ENCODE data around the gene CTTN.
"Not testable (repeated sequence)": the region's sequence is repeated elsewhere in the genome, so short reads cannot be mapped to it uniquely, and the experiment has no call there.

CTTN gene

GRCh38 chr11:70404244-70404643 is 5.9 kb downstream of the CTTN start:
- no peaks in the 10 kb centered on the region for H3K9me3 ChIP-seq (ENCODE audit: insufficient read depth, low read length)
- H3K27me3 ChIP-seq (ENCODE audit: insufficient read depth, insufficient read length) = no peaks in the 10 kb centered on the region
- TF ChIP-seq ZNF274 (IDR thresholded peaks at IDR 0.05; ENCODE audit: low read depth, low read length) (no peak), SUZ12 (IDR thresholded peaks at IDR 0.05; ENCODE audit: extremely low read depth, insufficient read depth, insufficient read length) (no peak), YY1 (IDR thresholded peaks at IDR 0.05; ENCODE audit: insufficient read depth, insufficient read length) (no peak)
- H3K36me3 ChIP-seq (ENCODE audit: insufficient read depth, insufficient read length, low read length) = peaks cover 64% of the 10 kb centered on the region
- H3K4me3 ChIP-seq (ENCODE audit: insufficient read length, low read depth) = no peak overlapping the region
- H3K4me1 ChIP-seq (ENCODE audit: insufficient read depth, insufficient read length) = peaks cover 8% of the 10 kb centered on the region
- H3K9ac ChIP-seq (ENCODE audit: insufficient read length, low read depth) = no peak overlapping the region
- no peak for DNase-seq (ENCODE audit: low read depth, low spot score)

- Histone ChIP-seq H3K4me3 (ENCODE audit: insufficient read length, low read depth) (no peak overlapping the region), H3K4me1 (ENCODE audit: insufficient read depth, insufficient read length) (peaks cover under 1% of the 10 kb centered on the region), H3K36me3 (ENCODE audit: insufficient read depth, insufficient read length, low read length) (peaks cover 70% of the 10 kb centered on the region), H3K9me3 (ENCODE audit: insufficient read depth, low read length) (no peaks in the 10 kb centered on the region), H3K27me3 (ENCODE audit: insufficient read depth, insufficient read length) (no peaks in the 10 kb centered on the region), H3K9ac (ENCODE audit: insufficient read length, low read depth) (no peak overlapping the region)
- TF ChIP-seq SUZ12 (IDR thresholded peaks at IDR 0.05; ENCODE audit: extremely low read depth, insufficient read depth, insufficient read length) (no peak), YY1 (IDR thresholded peaks at IDR 0.05; ENCODE audit: insufficient read depth, insufficient read length) (no peak), ZNF274 (IDR thresholded peaks at IDR 0.05; ENCODE audit: low read depth, low read length) (no peak)
- no peak for DNase-seq (ENCODE audit: low read depth, low spot score)
These were observed 7.5 kb downstream of the CTTN start for GRCh38 chr11:70405679-70406395.

DNA sequence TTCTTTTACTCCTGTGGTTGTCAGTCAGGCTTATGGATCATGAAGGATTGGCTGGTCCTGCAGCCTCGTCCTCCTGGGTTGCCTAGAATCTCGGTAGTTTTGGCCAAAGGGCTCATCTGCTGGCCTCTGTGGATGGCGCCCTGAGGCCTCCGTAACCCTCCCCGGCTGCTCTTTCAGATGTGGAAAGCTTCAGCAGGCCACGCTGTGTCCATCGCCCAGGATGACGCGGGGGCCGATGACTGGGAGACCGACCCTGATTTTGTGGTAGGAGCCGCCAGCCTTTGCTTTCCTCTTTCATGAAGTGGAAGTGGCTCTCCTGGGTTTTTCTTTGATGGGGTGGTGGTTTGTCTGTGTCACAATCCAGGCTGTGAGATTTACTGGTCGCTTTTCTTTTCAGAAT is 8.8 kb downstream of the CTTN start:
- TF ChIP-seq SUZ12 (IDR thresholded peaks at IDR 0.05; ENCODE audit: extremely low read depth, insufficient read depth, insufficient read length) = no peak
- H3K27me3 ChIP-seq (ENCODE audit: insufficient read depth, insufficient read length) = no peaks in the 10 kb centered on the region

DNA sequence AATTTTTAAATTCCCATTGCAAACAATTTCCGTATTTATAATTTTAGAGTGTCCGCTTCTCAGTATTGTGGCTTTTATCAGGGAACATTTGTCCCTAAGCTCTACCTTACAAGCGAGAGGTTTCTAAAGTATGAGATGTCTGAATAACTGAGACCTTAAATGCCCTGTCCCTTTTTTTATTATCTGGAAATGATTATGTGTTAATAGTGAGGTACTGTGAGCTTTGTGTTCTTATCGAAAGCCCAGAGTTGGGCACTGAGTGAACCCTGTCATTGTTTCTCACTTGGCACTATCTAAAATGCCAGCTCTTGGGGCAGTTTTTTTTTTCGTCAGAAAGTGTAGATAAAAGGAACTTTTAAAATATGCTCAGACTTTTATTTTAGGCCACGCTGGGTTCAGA is 9.5 kb downstream of the CTTN start:
- Histone ChIP-seq H3K9ac (ENCODE audit: insufficient read length, low read depth) (no peak overlapping the region), H3K27me3 (ENCODE audit: insufficient read depth, insufficient read length) (no peaks in the 10 kb centered on the region), H3K4me3 (ENCODE audit: insufficient read length, low read depth) (no peak overlapping the region), H3K36me3 (ENCODE audit: insufficient read depth, insufficient read length, low read length) (peaks cover 86% of the 10 kb centered on the region), H3K4me1 (ENCODE audit: insufficient read depth, insufficient read length) (no peaks in the 10 kb centered on the region), H3K9me3 (ENCODE audit: insufficient read depth, low read length) (no peaks in the 10 kb centered on the region)
- DNase-seq (ENCODE audit: low read depth, low spot score) = no peak
- TF ChIP-seq SUZ12 (IDR thresholded peaks at IDR 0.05; ENCODE audit: extremely low read depth, insufficient read depth, insufficient read length) (no peak), YY1 (IDR thresholded peaks at IDR 0.05; ENCODE audit: insufficient read depth, insufficient read length) (no peak), ZNF274 (IDR thresholded peaks at IDR 0.05; ENCODE audit: low read depth, low read length) (no peak)

More for the DNA sequence above, 8.8 kb downstream of the CTTN start:
- DNase-seq (ENCODE audit: low read depth, low spot score) = no peak
- no peak overlapping the region for H3K9ac ChIP-seq (ENCODE audit: insufficient read length, low read depth)
- H3K9me3 ChIP-seq (ENCODE audit: insufficient read depth, low read length) = no peaks in the 10 kb centered on the region
- no peaks in the 10 kb centered on the region for H3K4me1 ChIP-seq (ENCODE audit: insufficient read depth, insufficient read length)
- peaks cover 81% of the 10 kb centered on the region for H3K36me3 ChIP-seq (ENCODE audit: insufficient read depth, insufficient read length, low read length)
- no peak overlapping the region for H3K4me3 ChIP-seq (ENCODE audit: insufficient read length, low read depth)

- not testable (repeated sequence) for H3K4me3 ChIP-seq (ENCODE audit: insufficient read length, low read depth); H3K9me3 ChIP-seq (ENCODE audit: insufficient read depth, low read length); H3K9ac ChIP-seq (ENCODE audit: insufficient read length, low read depth); H3K27me3 ChIP-seq (ENCODE audit: insufficient read depth, insufficient read length); H3K4me1 ChIP-seq (ENCODE audit: insufficient read depth, insufficient read length); DNase-seq (ENCODE audit: low read depth, low spot score)
- H3K36me3 ChIP-seq (ENCODE audit: insufficient read depth, insufficient read length, low read length) = peaks cover 88% of the 10 kb centered on the region
These were observed 10.0 kb downstream of the CTTN start for GRCh38 chr11:70408326-70408725.

GRCh38 chr11:70409437-70409836 is 11.1 kb downstream of the CTTN start:
- no peak overlapping the region for H3K9ac ChIP-seq (ENCODE audit: insufficient read length, low read depth)
- no peak overlapping the region for H3K4me3 ChIP-seq (ENCODE audit: insufficient read length, low read depth)
- H3K36me3 ChIP-seq (ENCODE audit: insufficient read depth, insufficient read length, low read length) = peaks cover 93% of the 10 kb centered on the region
- no peak for DNase-seq (ENCODE audit: low read depth, low spot score)
- TF ChIP-seq YY1 (IDR thresholded peaks at IDR 0.05; ENCODE audit: insufficient read depth, insufficient read length) = no peak
- TF ChIP-seq ZNF274 (IDR thresholded peaks at IDR 0.05; ENCODE audit: low read depth, low read length) = no peak
- no peak for TF ChIP-seq SUZ12 (IDR thresholded peaks at IDR 0.05; ENCODE audit: extremely low read depth, insufficient read depth, insufficient read length)
- H3K27me3 ChIP-seq (ENCODE audit: insufficient read depth, insufficient read length) = no peaks in the 10 kb centered on the region
- no peaks in the 10 kb centered on the region for H3K4me1 ChIP-seq (ENCODE audit: insufficient read depth, insufficient read length)
- H3K9me3 ChIP-seq (ENCODE audit: insufficient read depth, low read length) = no peaks in the 10 kb centered on the region

GRCh38 chr11:70409871-70410270 is 11.5 kb downstream of the CTTN start:
- Histone ChIP-seq H3K27me3 (ENCODE audit: insufficient read depth, insufficient read length) (no peaks in the 10 kb centered on the region), H3K4me1 (ENCODE audit: insufficient read depth, insufficient read length) (peaks cover 3% of the 10 kb centered on the region), H3K9ac (ENCODE audit: insufficient read length, low read depth) (no peak overlapping the region), H3K9me3 (ENCODE audit: insufficient read depth, low read length) (no peaks in the 10 kb centered on the region), H3K36me3 (ENCODE audit: insufficient read depth, insufficient read length, low read length) (peaks cover 96% of the 10 kb centered on the region), H3K4me3 (ENCODE audit: insufficient read length, low read depth) (no peak overlapping the region)
- DNase-seq (ENCODE audit: low read depth, low spot score) = no peak
- no peak for TF ChIP-seq ZNF274 (IDR thresholded peaks at IDR 0.05; ENCODE audit: low read depth, low read length)
- no peak for TF ChIP-seq YY1 (IDR thresholded peaks at IDR 0.05; ENCODE audit: insufficient read depth, insufficient read length)
- TF ChIP-seq SUZ12 (IDR thresholded peaks at IDR 0.05; ENCODE audit: extremely low read depth, insufficient read depth, insufficient read length) = no peak

Data from NT2/D1 (cell line).